Esophagus (tissue), 2 donors: Measurements from ENCODE around the gene SLC9A1. TPM values are rescaled to one million over a fixed set of nuclear protein-coding genes. Genes with fewer than 3 reads are reported as not detected.

Experiments used
- H3K27ac ChIP-seq, 2 donors: one replicate each; pipeline ENCODE4 v1.5.1; 2013; ENCODE audit warnings: low read depth in 2 of 2, mild to moderate bottlenecking in 2 of 2, inconsistent platforms in 1 of 2, low read length in 1 of 2, moderate library complexity in 1 of 2
- H3K27me3 ChIP-seq, 2 donors: one replicate each; pipeline ENCODE4 v1.6.1; 2013; ENCODE audit warnings: low read length in 2 of 2, control low read depth in 1 of 2, mild to moderate bottlenecking in 1 of 2; ENCODE audit not compliant: insufficient read depth in 2 of 2, control insufficient read depth in 1 of 2
- H3K36me3 ChIP-seq, 2 donors: one replicate each; pipeline ENCODE4 v1.6.1; 2013; ENCODE audit warnings: low read length in 1 of 2; ENCODE audit not compliant: control insufficient read depth in 2 of 2, insufficient read depth in 2 of 2
- H3K4me1 ChIP-seq, 2 donors: one replicate each; pipeline ENCODE4 v1.6.1; 2013; ENCODE audit warnings: low read length in 1 of 2; ENCODE audit not compliant: control insufficient read depth in 2 of 2, insufficient read depth in 2 of 2
- H3K4me3 ChIP-seq, 2 donors: one replicate each; pipeline ENCODE4 v1.5.1; 2013; ENCODE audit warnings: low read length in 2 of 2, mild to moderate bottlenecking in 2 of 2, low read depth in 1 of 2, moderate library complexity in 1 of 2
- H3K9me3 ChIP-seq, 2 donors: one replicate each; pipeline ENCODE4 v1.6.1; 2013; ENCODE audit warnings: mild to moderate bottlenecking in 2 of 2, low read depth in 1 of 2, low read length in 1 of 2, moderate library complexity in 1 of 2; ENCODE audit not compliant: control insufficient read depth in 2 of 2, insufficient read depth in 1 of 2
- WGBS, 2 donors: extraction: QIAGEN DNeasy Blood & Tissue Kit; methylation state at CpG; one replicate each; pipeline ENCODE4 v1.1.7; 2013; 5-methylcytosine and 5-hydroxymethylcytosine counted together
- polyA plus RNA-seq, 2 donors: library from polyadenylated mRNA; stranded (reverse); fragments of 200-250 nt; gene quantifications; one replicate each; pipeline ENCODE4 v1.2.3, GENCODE V29; 2013
- donor health status: healthy with polysubstance abuse.
- donor health status: Bipolar disorder and iron deficiency.

SLC9A1 gene
- polyA plus RNA-seq, 2 donors: 9.1 to 16.1 TPM

DNA sequence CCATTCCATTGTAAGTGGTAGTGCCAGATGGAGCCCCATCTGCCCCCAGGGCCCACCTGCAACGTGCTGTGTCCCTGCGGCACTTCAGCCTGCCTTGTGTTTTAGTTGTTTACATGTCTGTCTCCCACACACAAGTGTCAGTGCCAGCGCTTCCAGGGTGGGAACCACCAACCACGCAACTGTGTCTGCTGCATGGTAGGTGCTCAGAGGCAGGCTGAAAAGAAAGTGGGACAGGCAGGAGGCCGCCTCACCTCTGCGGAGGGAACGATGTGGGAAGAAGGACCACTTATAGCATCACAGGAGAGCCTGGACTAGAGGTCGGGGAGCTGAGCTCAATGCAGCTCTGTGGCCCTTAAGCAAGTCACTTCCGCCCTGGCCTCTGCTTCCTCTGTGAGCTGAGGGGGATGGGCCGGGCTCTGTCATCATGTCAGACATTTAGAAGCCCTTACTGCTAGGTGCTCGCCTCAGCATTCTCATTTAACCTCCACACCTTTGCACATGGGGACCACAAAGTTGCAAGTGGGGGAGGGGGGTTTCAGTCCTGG is 17.9 kb downstream of the SLC9A1 start:
- Histone ChIP-seq H3K4me3 (no peak overlapping the region), H3K9me3 (no peaks in the 10 kb centered on the region), H3K36me3 (no peaks in the 10 kb centered on the region), H3K27me3 (no peaks in the 10 kb centered on the region), H3K4me1 (peaks cover 16 to 40% of the 10 kb centered on the region in 2 donors), H3K27ac (peak overlapping the region; percentile 73 to 78)
- 60 to 61% methylated on average over 11 of the region's 11 CpGs for WGBS, 2 donors

DNA sequence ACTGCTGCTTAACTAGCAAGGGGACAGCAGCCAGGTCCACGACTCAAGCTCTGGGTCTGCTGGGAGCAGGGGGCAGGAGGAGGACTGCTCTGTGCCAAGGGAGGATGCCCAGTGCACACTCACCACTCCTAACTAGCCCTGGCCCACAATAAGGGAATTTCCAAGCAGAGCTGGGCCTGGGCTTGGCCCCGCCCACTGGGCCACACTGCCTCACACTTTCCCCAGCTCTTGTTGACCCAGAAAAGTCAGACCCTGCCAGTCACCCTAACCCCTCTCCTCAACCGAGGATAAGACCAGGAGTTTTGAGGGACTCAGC is 18.7 kb downstream of the SLC9A1 start:
- Histone ChIP-seq H3K9me3 (no peaks in the 10 kb centered on the region), H3K4me3 (no peak overlapping the region), H3K36me3 (no peaks in the 10 kb centered on the region), H3K4me1 (peaks cover 16 to 32% of the 10 kb centered on the region in 2 donors), H3K27me3 (no peaks in the 10 kb centered on the region), H3K27ac (peak overlapping the region in 1 of 2 donors; percentile 11)
- 47 to 49% methylated on average over 3 of the region's 3 CpGs for WGBS, 2 donors

DNA sequence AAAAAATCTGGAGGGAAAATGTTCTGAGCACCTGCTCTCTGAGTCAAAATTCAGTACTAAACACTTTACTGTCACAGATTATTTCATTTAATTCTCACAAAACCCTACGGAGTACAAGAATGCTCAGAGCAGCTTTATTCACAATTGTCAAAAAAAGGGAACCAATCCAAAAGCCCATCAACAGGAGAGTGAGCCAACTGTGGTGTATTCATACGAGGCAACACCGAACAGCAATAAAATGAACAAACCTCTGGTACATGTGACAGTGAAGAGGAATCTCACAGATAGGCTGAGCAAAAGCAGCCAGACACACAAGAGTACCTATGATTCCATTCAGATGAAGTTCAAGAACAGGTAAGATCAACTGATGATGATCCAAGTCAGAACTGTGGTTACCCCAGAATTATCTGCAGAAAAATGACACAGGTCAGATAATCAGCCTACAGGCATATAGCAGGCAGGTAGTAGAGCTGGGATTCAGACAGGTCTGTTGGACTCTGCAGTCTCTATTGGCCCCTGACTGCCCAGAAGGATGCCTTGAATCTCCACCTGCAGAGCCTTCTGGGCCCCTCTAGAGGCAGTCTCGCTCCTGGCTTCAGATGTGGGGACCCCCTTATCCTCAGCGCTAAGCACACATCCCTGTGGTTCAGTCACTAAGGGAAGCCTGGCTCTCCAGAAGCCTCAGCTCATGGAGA is 19.2 kb downstream of the SLC9A1 start:
- Histone ChIP-seq H3K27ac (no peak overlapping the region), H3K9me3 (no peaks in the 10 kb centered on the region), H3K27me3 (no peaks in the 10 kb centered on the region), H3K4me1 (peaks cover 16 to 32% of the 10 kb centered on the region in 2 donors), H3K36me3 (no peaks in the 10 kb centered on the region), H3K4me3 (no peak overlapping the region)
- 72 to 74% methylated on average over 5 of the region's 5 CpGs for WGBS, 2 donors

DNA sequence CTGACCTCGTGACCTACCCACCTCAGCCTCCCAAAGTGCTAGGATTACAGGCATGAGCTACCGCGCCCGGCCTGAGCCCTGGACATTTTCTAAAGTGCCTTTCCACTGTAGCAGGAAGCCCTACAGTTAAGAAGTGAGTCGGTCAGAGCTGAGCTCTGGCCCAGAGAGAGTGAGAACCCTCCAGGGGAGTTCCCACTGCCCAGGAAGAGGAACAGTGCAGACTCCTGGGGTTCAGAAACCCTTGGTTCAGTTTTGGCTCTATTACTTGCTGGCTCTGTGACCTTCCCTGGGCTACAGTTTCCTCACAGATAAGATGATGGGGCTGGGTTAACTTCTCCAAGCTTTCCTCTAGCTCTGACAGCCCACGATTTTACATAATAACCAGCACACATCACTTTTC is 20.9 kb downstream of the SLC9A1 start:
- no peaks in the 10 kb centered on the region for H3K9me3 ChIP-seq
- no peaks in the 10 kb centered on the region for H3K27me3 ChIP-seq
- no peaks in the 10 kb centered on the region for H3K36me3 ChIP-seq
- no peak overlapping the region for H3K4me3 ChIP-seq
- 85 to 92% methylated on average over 6 of the region's 6 CpGs for WGBS, 2 donors
- no peak overlapping the region for H3K27ac ChIP-seq
- H3K4me1 ChIP-seq: peaks cover 16 to 29% of the 10 kb centered on the region in 2 donors

DNA sequence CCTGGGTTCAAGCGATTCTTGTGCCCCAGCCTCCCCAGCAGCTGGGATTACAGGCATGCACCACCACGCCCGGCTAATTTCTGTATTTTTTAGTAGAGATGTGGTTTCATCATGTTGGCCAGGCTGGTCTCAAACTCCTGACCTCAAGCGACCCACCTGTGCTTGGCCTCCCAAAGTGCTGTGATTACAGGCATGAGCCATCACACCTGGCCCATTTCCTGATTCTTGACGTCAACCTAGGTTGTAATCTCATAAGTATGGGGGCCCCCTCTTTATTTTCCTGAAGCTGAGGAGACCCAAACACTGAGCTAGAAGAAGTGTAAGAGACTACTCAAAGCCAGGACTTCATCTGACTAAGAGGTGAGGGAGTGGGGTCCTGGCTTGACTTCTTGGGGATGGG is 21.8 kb downstream of the SLC9A1 start:
- H3K4me1 ChIP-seq: peaks cover 15 to 21% of the 10 kb centered on the region in 2 donors
- WGBS, 2 donors: 86 to 91% methylated on average over 5 of the region's 5 CpGs
- no peaks in the 10 kb centered on the region for H3K36me3 ChIP-seq
- no peaks in the 10 kb centered on the region for H3K9me3 ChIP-seq
- no peak overlapping the region for H3K4me3 ChIP-seq
- no peak overlapping the region for H3K27ac ChIP-seq
- no peaks in the 10 kb centered on the region for H3K27me3 ChIP-seq

DNA sequence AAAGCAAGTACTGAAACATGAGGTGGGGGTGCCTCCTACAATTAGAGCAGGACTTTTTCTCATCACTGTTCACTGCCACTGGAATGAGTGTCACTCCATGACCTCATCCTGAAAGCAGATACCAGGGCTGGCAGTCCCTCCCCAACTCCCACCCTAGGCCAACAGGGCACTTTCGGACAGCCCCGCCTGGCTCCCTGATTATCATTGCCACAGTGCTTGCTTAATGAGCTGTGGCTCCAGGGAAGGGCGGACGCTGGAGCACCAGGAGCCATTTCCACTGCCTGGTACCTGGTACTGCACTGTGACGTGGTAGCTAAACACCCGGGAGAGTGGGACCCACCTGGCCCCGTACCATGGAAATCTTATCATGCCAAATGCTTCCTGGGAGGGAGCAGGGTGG is 22.3 kb downstream of the SLC9A1 start:
- WGBS, 2 donors: 84 to 89% methylated on average over 7 of the region's 7 CpGs
- H3K36me3 ChIP-seq: no peaks in the 10 kb centered on the region
- no peaks in the 10 kb centered on the region for H3K27me3 ChIP-seq
- H3K4me3 ChIP-seq: no peak overlapping the region
- H3K27ac ChIP-seq: no peak overlapping the region
- no peaks in the 10 kb centered on the region for H3K9me3 ChIP-seq
- H3K4me1 ChIP-seq: peaks cover 10 to 15% of the 10 kb centered on the region in 2 donors

DNA sequence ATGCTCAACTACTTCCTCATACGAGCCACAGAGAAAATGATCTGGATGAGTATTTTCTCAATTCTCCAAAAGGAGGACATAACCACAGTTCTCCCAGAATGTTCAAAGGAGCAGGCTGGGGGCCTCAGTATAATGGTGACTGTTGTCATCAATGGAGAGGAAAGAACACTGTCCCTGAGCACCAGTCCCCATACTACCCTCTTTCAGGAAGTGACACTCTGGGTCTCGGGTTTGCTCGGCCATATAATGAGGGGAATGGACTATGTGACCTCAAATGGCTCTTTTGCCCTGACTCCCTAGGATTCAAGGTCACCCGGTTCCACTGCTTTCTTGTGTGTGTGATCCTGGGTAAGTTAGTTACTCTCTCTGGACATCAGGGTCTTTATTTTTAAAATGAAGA is 22.8 kb downstream of the SLC9A1 start:
- 81 to 82% methylated on average over 4 of the region's 4 CpGs for WGBS, 2 donors
- Histone ChIP-seq H3K4me1 (peaks cover 9 to 11% of the 10 kb centered on the region in 2 donors), H3K27ac (no peak overlapping the region), H3K27me3 (no peaks in the 10 kb centered on the region), H3K36me3 (no peaks in the 10 kb centered on the region), H3K4me3 (no peak overlapping the region), H3K9me3 (no peaks in the 10 kb centered on the region)

DNA sequence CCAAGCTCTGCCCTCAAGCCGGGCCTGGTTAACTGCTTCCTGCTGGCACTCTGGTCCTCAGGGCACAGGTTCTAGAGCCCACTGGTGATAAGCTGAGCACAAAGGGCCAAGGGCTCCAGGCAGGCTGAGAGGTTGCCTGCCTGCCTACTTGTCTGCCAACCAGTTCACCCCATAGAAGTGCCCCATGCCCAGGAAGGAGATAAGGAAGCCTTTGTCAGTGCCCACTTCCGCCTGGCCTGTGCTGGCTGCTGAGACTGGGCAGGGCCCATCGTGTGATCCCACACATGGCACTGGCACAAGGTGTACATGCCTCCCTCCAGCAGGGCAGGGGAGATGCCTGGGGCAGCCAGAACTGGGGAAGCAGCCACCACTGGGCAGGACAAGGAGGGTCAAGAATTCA is 24.1 kb downstream of the SLC9A1 start:
- 63 to 64% methylated on average over 3 of the region's 3 CpGs for WGBS, 2 donors
- no peaks in the 10 kb centered on the region for H3K4me1 ChIP-seq
- H3K4me3 ChIP-seq: no peak overlapping the region
- no peaks in the 10 kb centered on the region for H3K9me3 ChIP-seq
- no peak overlapping the region for H3K27ac ChIP-seq
- H3K36me3 ChIP-seq: no peaks in the 10 kb centered on the region
- no peaks in the 10 kb centered on the region for H3K27me3 ChIP-seq

DNA sequence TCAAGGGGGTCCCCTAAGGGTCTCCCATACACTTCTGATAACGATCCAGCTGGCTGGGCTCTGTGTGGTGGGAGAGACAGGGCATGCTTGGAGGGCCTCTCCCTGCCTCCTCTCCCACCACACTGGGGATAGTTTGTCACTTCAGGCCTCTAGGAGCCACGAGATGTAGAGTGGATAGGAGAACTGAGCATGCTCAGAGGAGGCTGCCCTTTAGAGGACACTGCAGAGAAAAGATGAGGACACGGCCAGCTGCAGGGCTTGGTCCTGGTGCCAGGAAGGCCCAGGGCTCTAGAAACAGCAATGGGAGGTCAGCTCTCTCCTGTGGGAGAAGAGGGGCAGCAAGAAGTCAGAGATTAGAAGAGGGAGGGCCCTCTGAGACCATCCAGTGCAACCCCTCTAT is 25.7 kb downstream of the SLC9A1 start:
- H3K27ac ChIP-seq: no peak overlapping the region
- H3K4me3 ChIP-seq: no peak overlapping the region
- no peaks in the 10 kb centered on the region for H3K27me3 ChIP-seq
- no peaks in the 10 kb centered on the region for H3K9me3 ChIP-seq
- no peaks in the 10 kb centered on the region for H3K36me3 ChIP-seq
- 80 to 82% methylated on average over 3 of the region's 3 CpGs for WGBS, 2 donors
- no peaks in the 10 kb centered on the region for H3K4me1 ChIP-seq

DNA sequence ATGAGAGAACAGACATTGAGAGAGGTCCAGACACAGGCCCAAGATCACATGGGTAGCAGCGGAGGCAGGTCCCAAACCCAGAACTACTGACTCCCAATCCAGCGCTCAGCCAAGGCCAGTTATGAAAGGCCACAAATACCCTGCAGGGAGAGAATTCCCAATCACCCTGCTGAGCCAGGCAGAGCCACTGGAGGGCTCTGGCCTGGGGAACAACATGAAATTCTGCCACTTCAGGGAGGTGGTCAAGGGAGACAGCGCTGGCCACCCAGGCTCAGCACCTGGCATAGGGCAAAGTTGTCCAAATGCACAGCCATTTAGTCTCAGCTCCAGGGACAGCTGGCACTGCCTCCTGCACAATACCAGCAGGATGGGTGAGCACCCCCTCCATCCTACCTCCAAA is 27.5 kb downstream of the SLC9A1 start:
- 94% methylated on average over 3 of the region's 3 CpGs for WGBS, 2 donors
- Histone ChIP-seq H3K27me3 (no peaks in the 10 kb centered on the region), H3K4me1 (peaks cover under 1 to 2% of the 10 kb centered on the region in 2 donors), H3K9me3 (no peaks in the 10 kb centered on the region), H3K36me3 (no peaks in the 10 kb centered on the region), H3K27ac (no peak overlapping the region), H3K4me3 (no peak overlapping the region)
